NCI-H2029 treated with DMSO at 0.1 percent for 48 hours (cell line): Measurements from ENCODE around the gene STXBP3.
A peak's percentile ranks its signal among the peaks of the same experiment; 100 is the strongest.

Experiments
- DNase-seq: peaks from one replicate; lab custom pipeline; 2025; lab: John Stamatoyannopoulos, UW

STXBP3 gene

GRCh38 chr1:108808438-108808837, 62.0 kb downstream of the STXBP3 start:
- DNase-seq, result no peak

- no peak for DNase-seq
These were observed 65.1 kb downstream of the STXBP3 start for GRCh38 chr1:108811611-108812010.

GRCh38 chr1:108813326-108813725, 66.9 kb downstream of the STXBP3 start:
- DNase-seq, result no peak

GRCh38 chr1:108814343-108815125, 68.1 kb downstream of the STXBP3 start:
- DNase-seq, result no peak

GRCh38 chr1:108815566-108815965, 69.1 kb downstream of the STXBP3 start:
- DNase-seq, result no peak

- no peak for DNase-seq
These were observed 69.8 kb downstream of the STXBP3 start for GRCh38 chr1:108816049-108816893.

GRCh38 chr1:108817016-108817415, 70.5 kb downstream of the STXBP3 start:
- DNase-seq, result no peak

GRCh38 chr1:108817811-108818210, 71.3 kb downstream of the STXBP3 start:
- DNase-seq, result no peak

- no peak for DNase-seq
These were observed 73.4 kb downstream of the STXBP3 start for GRCh38 chr1:108819878-108820277.

- no peak for DNase-seq
These were observed 77.2 kb downstream of the STXBP3 start for GRCh38 chr1:108823632-108824031.

GRCh38 chr1:108824051-108824450, 77.6 kb downstream of the STXBP3 start:
- no peak for DNase-seq

GRCh38 chr1:108826081-108826635, 79.7 kb downstream of the STXBP3 start:
- DNase-seq, result no peak

- DNase-seq, result peak; percentile 57
These were observed 81.8 kb downstream of the STXBP3 start for GRCh38 chr1:108828074-108828961.

GRCh38 chr1:108829498-108829916, 83.0 kb downstream of the STXBP3 start:
- no peak for DNase-seq

GRCh38 chr1:108830119-108831008, 83.9 kb downstream of the STXBP3 start:
- no peak for DNase-seq

GRCh38 chr1:108831225-108831624, 84.8 kb downstream of the STXBP3 start:
- DNase-seq, result no peak

- DNase-seq, result no peak
These were observed 86.5 kb downstream of the STXBP3 start for GRCh38 chr1:108832929-108833328.

- DNase-seq, result no peak
These were observed 95.2 kb downstream of the STXBP3 start for GRCh38 chr1:108841703-108842102.

- DNase-seq, result no peak
These were observed 96.2 kb downstream of the STXBP3 start for GRCh38 chr1:108842525-108843181.
